Hepatocyte (in vitro differentiated cells): ENCODE results near the gene SELENOI. TPM values are rescaled to one million over a fixed set of nuclear protein-coding genes. Genes with fewer than 3 reads are reported as not detected.
"Not testable (repeated sequence)": the region's sequence is repeated elsewhere in the genome, so short reads cannot be mapped to it uniquely, and the experiment has no call there.

Experiments used
- DNase-seq: peaks from one replicate; pipeline ENCODE4 v3.0.0-alpha.2; 2016; ENCODE audit warnings: low spot score
- H2AFZ ChIP-seq: fragments of 200-600 bp; sonication (generic); 2 replicates; pipeline ENCODE4 v1.6.0; 2016; ENCODE audit warnings: antibody characterized with exemption, mild to moderate bottlenecking
- H3K27ac ChIP-seq: fragments of 200-600 bp; sonication (generic); 2 replicates; pipeline ENCODE4 v1.5.1; 2016; ENCODE audit warnings: mild to moderate bottlenecking
- H3K27me3 ChIP-seq: fragments of 200-600 bp; sonication (generic); 2 replicates; pipeline ENCODE4 v1.6.1; 2016
- H3K36me3 ChIP-seq: fragments of 200-600 bp; sonication (generic); replicated peaks from 2 replicates; pipeline ENCODE4 v1.5.1; 2016; ENCODE audit warnings: low read depth; ENCODE audit not compliant: insufficient read depth
- H3K4me1 ChIP-seq: fragments of 200-600 bp; sonication (generic); 2 replicates; pipeline ENCODE4 v1.5.1; 2016; ENCODE audit warnings: mild to moderate bottlenecking, moderate library complexity; ENCODE audit not compliant: insufficient read depth
- H3K4me2 ChIP-seq: fragments of 200-600 bp; sonication (generic); 2 replicates; pipeline ENCODE4 v1.6.0; 2016
- H3K4me3 ChIP-seq: fragments of 200-600 bp; sonication (generic); 2 replicates; pipeline ENCODE4 v1.5.1; 2016; ENCODE audit warnings: mild to moderate bottlenecking
- H3K79me2 ChIP-seq: fragments of 200-600 bp; sonication (generic); 2 replicates; pipeline ENCODE4 v1.6.0; 2017; ENCODE audit warnings: mild to moderate bottlenecking
- H3K9me2 ChIP-seq: fragments of 200-600 bp; sonication (generic); replicated peaks from 2 replicates; pipeline ENCODE4 v1.6.0; 2017; ENCODE audit warnings: mild to moderate bottlenecking; ENCODE audit not compliant: insufficient read depth
- H3K9me3 ChIP-seq: fragments of 200-600 bp; sonication (generic); 2 replicates; pipeline ENCODE4 v1.5.1; 2016; ENCODE audit warnings: low read depth, mild to moderate bottlenecking
- H4K20me1 ChIP-seq: fragments of 200-600 bp; sonication (generic); 2 replicates; pipeline ENCODE4 v1.6.0; 2016; ENCODE audit warnings: mild to moderate bottlenecking; ENCODE audit not compliant: insufficient read depth, poor library complexity, severe bottlenecking
- CTCF ChIP-seq: fragments of 200-600 bp; sonication (generic); IDR thresholded peaks from 2 replicates; pipeline ENCODE4 v1.5.1; 2016; ENCODE audit warnings: antibody characterized with exemption, mild to moderate bottlenecking; ENCODE audit not compliant: poor library complexity
- EZH2 ChIP-seq: fragments of 200-600 bp; sonication (generic); IDR thresholded peaks from 2 replicates; pipeline ENCODE4 v1.6.1; 2016; ENCODE audit warnings: antibody characterized with exemption, mild to moderate bottlenecking, borderline replicate concordance
- EZH2phosphoT487 ChIP-seq: fragments of 200-600 bp; sonication (generic); IDR thresholded peaks from one replicate; pipeline ENCODE4 v1.6.1; 2018; ENCODE audit warnings: antibody characterized with exemption, mild to moderate bottlenecking, low read depth, moderate library complexity; ENCODE audit not compliant: unreplicated experiment, severe bottlenecking
- WGBS: methylation state at CpG from one replicate; pipeline ENCODE4 v1.1.6; 2016; ENCODE audit warnings: low lambda C conversion rate; ENCODE audit errors: missing lambda C conversion rate; 5-methylcytosine and 5-hydroxymethylcytosine counted together
- polyA plus RNA-seq: library from polyadenylated mRNA; unstranded; fragments of >200 nt; fragmentation: Nextera tagmentation; extraction: Ambion mirVana; gene quantifications from 2 replicates; pipeline ENCODE4 v1.2.1, GENCODE V29; 2016
- total RNA-seq: library from RNA; depleted of rRNA; stranded (reverse); fragments of >200 nt; gene quantifications from 2 replicates; pipeline ENCODE4 v1.2.3, GENCODE V29; 2014

SELENOI gene
- total and polyA plus RNA-seq, 2 experiments from 2014 or later: 6.4 to 34.4 TPM

- no peaks in the 10 kb centered on the region for H3K9me2 ChIP-seq
- peaks cover 9% of the 10 kb centered on the region for H4K20me1 ChIP-seq
- TF ChIP-seq CTCF (no peak), EZH2phosphoT487 (no peak), EZH2 (no peak)
- no peak overlapping the region for H3K4me3 ChIP-seq
- no peaks in the 10 kb centered on the region for H3K36me3 ChIP-seq
- no peak overlapping the region for H2AFZ ChIP-seq
- no peaks in the 10 kb centered on the region for H3K9me3 ChIP-seq
- H3K27me3 ChIP-seq: no peaks in the 10 kb centered on the region
- DNase-seq: no peak
- no peak overlapping the region for H3K27ac ChIP-seq
- peaks cover 97% of the 10 kb centered on the region for H3K79me2 ChIP-seq
- whole genome bisulfite sequencing: 79% methylated on average over 1 of the region's 1 CpG
- H3K4me2 ChIP-seq: no peak overlapping the region
- peaks cover 6% of the 10 kb centered on the region for H3K4me1 ChIP-seq
Measured at GRCh38 chr2:26352892-26353291, 6.9 kb downstream of the SELENOI start.

GRCh38 chr2:26354469-26354868 is 8.5 kb downstream of the SELENOI start:
- not testable (repeated sequence) for H3K27me3 ChIP-seq, H3K36me3 ChIP-seq, H3K9me2 ChIP-seq, H3K27ac ChIP-seq, H3K4me2 ChIP-seq, H3K9me3 ChIP-seq, H3K4me1 ChIP-seq, DNase-seq, H3K4me3 ChIP-seq, H2AFZ ChIP-seq
- WGBS: 98% methylated on average over 15 of the region's 16 CpGs
- Histone ChIP-seq H4K20me1 (peaks cover 20% of the 10 kb centered on the region), H3K79me2 (peaks cover 97% of the 10 kb centered on the region)

- Histone ChIP-seq H3K36me3 (no peaks in the 10 kb centered on the region), H3K9me3 (no peaks in the 10 kb centered on the region), H3K27me3 (no peaks in the 10 kb centered on the region), H3K4me2 (peak overlapping the region; percentile 1), H4K20me1 (peaks cover 18% of the 10 kb centered on the region), H3K9me2 (no peaks in the 10 kb centered on the region), H2AFZ (no peak overlapping the region), H3K27ac (peak overlapping the region; percentile 53), H3K4me1 (peaks cover 11% of the 10 kb centered on the region), H3K4me3 (no peak overlapping the region), H3K79me2 (peaks cover 97% of the 10 kb centered on the region)
- DNase-seq: peak; percentile 71
- no peak for TF ChIP-seq EZH2phosphoT487
- no peak for TF ChIP-seq EZH2
- no peak for TF ChIP-seq CTCF
- WGBS: 51% methylated on average over 9 of the region's 9 CpGs
Measured at GRCh38 chr2:26355038-26355995, 9.4 kb downstream of the SELENOI start.

- H3K9me3 ChIP-seq: no peaks in the 10 kb centered on the region
- H2AFZ ChIP-seq: no peak overlapping the region
- no peaks in the 10 kb centered on the region for H3K27me3 ChIP-seq
- no peak overlapping the region for H3K4me3 ChIP-seq
- H3K36me3 ChIP-seq: no peaks in the 10 kb centered on the region
- H3K9me2 ChIP-seq: no peaks in the 10 kb centered on the region
- TF ChIP-seq CTCF (no peak), EZH2phosphoT487 (no peak), EZH2 (no peak)
- H3K79me2 ChIP-seq: peaks cover 97% of the 10 kb centered on the region
- peaks cover 12% of the 10 kb centered on the region for H3K4me1 ChIP-seq
- 98% methylated on average over 2 of the region's 2 CpGs for WGBS
- peak overlapping the region; percentile 53 for H3K27ac ChIP-seq
- H3K4me2 ChIP-seq: no peak overlapping the region
- H4K20me1 ChIP-seq: peaks cover 15% of the 10 kb centered on the region
- no peak for DNase-seq
Measured at GRCh38 chr2:26356111-26356510, 10.2 kb downstream of the SELENOI start.
